GM12891 (cell line): Measurements from ENCODE around the gene PDCD4.
"Not testable (repeated sequence)": the region's sequence is repeated elsewhere in the genome, so short reads cannot be mapped to it uniquely, and the experiment has no call there.

ENCODE experiments used
- DNase-seq: peaks from one replicate; pipeline ENCODE4 v3.0.0; 2011; ENCODE audit warnings: low spot score; ENCODE audit not compliant: insufficient read length
- FAIRE-seq: peaks from 2 replicates; lab custom pipeline; 2011; peaks lifted over from hg19 to GRCh38; lab: Jason Lieb, UNC
- PAX5 ChIP-seq: IDR thresholded peaks from 2 replicates; pipeline ENCODE4 v1.6.1; 2011; ENCODE audit warnings: low read length, moderate library complexity, mild to moderate bottlenecking; ENCODE audit not compliant: insufficient read depth, severe bottlenecking
- POLR2A ChIP-seq: IDR thresholded peaks from 2 replicates; pipeline ENCODE4 v1.6.1; 2011; ENCODE audit warnings: low read depth, low read length, control low read depth
- POLR2AphosphoS5 ChIP-seq: IDR thresholded peaks from 2 replicates; pipeline ENCODE4 v1.6.1; 2011; ENCODE audit warnings: low read depth, low read length, control low read depth
- POU2F2 ChIP-seq: IDR thresholded peaks from 2 replicates; pipeline ENCODE4 v1.6.1; 2011; ENCODE audit warnings: low read depth, mild to moderate bottlenecking, control low read depth, low read length, moderate library complexity
- SPI1 ChIP-seq: IDR thresholded peaks from 2 replicates; pipeline ENCODE4 v1.6.1; 2011; ENCODE audit warnings: low read depth, low read length, control low read depth
- TAF1 ChIP-seq: IDR thresholded peaks from 2 replicates; pipeline ENCODE4 v1.6.1; 2011; ENCODE audit warnings: low read depth, low read length, control low read depth

The PDCD4 gene

DNA sequence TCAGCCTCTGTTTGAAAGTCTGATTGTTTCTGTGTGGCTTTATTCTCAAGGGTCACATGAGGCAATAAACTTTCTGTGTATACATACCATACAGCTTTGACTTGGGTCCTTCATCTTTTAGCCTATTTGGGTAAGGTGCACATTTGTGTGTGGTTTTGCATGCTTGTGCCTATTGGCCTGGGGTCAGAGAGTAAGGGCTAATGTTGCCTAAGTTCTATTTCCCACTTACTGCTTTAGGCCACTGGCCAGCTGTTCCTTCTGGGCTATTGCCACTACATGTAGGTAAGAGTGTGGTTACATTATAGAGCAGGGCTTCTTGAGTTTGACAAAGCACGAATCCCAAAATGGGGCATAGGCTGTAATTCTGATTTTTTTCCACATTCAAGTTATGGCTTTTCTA is 25.5 kb downstream of the PDCD4 start:
- FAIRE-seq (peak; percentile 89), DNase-seq (no peak)
- TF ChIP-seq POLR2AphosphoS5: no peak
- TF ChIP-seq PAX5: no peak
- no peak for TF ChIP-seq TAF1

DNA sequence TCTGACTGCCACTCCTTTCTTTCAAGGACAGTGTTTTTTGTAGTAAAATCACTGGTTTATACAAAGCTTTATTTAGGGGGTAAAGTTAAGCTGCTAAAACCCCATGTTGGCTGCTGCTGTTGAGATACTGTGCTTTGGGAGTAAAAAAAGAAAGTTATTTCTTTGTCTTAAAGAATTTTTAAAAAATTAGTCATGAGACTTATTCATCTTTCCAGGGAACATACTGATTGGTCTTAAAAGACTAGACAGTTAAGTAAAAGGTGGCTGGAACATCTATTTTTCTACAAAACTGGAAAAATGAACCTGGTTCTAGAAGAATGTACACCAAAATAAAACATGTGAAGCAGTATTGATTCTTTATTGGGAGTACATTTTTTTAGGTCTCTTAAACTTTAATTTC is 26.7 kb downstream of the PDCD4 start:
- no peak for TF ChIP-seq POLR2A
- TF ChIP-seq POU2F2: no peak
- TF ChIP-seq TAF1: no peak
- no peak for TF ChIP-seq SPI1
- no peak for TF ChIP-seq POLR2AphosphoS5
- TF ChIP-seq PAX5: no peak

GRCh38 chr10:110900983-110901382 is 29.3 kb downstream of the PDCD4 start:
- no peak for FAIRE-seq
- no peak for DNase-seq
- TF ChIP-seq POLR2AphosphoS5 (peak; percentile 56), TAF1 (no peak), POU2F2 (no peak), PAX5 (no peak), POLR2A (no peak), SPI1 (no peak)

More for the DNA sequence above, 26.7 kb downstream of the PDCD4 start:
- FAIRE-seq: no peak
- DNase-seq: no peak

- FAIRE-seq: peak; percentile 41
- no peak for DNase-seq
- TF ChIP-seq POLR2A (0 out of 2 replicates have a peak, but pooled peaks have one; percentile 10), PAX5 (no peak), SPI1 (no peak), POU2F2 (no peak), TAF1 (no peak), POLR2AphosphoS5 (peak; percentile 45)
Measured at GRCh38 chr10:110901954-110902819, 30.5 kb downstream of the PDCD4 start.

GRCh38 chr10:110903280-110904278 is 31.9 kb downstream of the PDCD4 start:
- TF ChIP-seq SPI1 (no peak), POU2F2 (peak; percentile 52; the same call in 1 of the 2 replicates), POLR2AphosphoS5 (no peak)
- DNase-seq (no peak), FAIRE-seq (peak; percentile 88)

- FAIRE-seq: peak; percentile 59
- TF ChIP-seq TAF1: no peak
- no peak for TF ChIP-seq POLR2AphosphoS5
- TF ChIP-seq PAX5: no peak
- TF ChIP-seq POLR2A: no peak
- no peak for TF ChIP-seq SPI1
- TF ChIP-seq POU2F2: no peak
- DNase-seq: no peak
Measured at GRCh38 chr10:110910138-110910537, 38.4 kb downstream of the PDCD4 start.

DNA sequence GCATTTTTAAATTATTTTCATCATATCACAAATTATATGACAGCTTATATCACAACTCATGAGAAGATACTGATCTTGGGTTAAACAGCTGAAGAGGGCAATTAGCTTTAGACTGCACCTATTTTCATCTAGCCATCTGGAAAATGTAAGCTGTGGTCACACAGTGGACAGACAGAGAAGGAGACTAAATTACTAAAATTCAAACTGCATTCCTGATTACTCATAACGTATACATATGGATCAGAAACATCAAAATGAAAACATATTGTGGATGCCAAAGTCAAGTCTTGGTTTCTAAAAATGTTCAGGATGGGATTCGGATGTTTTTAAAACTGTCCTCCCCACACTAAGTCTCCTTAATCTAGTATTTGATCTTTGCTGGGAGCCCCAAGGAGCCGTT is 40.6 kb downstream of the PDCD4 start:
- DNase-seq (no peak), FAIRE-seq (no peak)
- TF ChIP-seq POLR2AphosphoS5 (no peak), TAF1 (no peak), POLR2A (no peak), POU2F2 (no peak), SPI1 (no peak), PAX5 (no peak)

DNA sequence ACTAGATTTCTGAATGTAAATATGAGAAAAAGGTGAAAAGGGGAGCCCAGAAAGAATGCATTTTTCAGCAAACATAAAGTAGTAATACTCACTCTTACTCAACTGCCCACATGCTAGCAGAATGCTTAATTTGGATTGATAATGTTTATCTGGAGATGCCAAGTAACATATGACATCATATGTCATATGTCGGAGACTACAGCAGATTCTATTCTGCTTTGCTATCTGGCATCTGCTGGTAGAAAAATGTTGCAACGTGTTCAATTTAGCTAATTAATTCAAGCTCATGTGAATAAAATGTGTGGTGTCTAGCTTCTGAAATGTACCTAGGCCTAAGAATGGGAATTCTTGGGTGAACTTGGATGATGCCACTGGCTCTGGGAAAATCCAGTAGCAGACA is 42.7 kb downstream of the PDCD4 start:
- no peak for DNase-seq
- TF ChIP-seq POLR2A (no peak), PAX5 (no peak), TAF1 (no peak), POU2F2 (no peak), POLR2AphosphoS5 (no peak), SPI1 (no peak)
- peak; percentile 71 for FAIRE-seq

DNA sequence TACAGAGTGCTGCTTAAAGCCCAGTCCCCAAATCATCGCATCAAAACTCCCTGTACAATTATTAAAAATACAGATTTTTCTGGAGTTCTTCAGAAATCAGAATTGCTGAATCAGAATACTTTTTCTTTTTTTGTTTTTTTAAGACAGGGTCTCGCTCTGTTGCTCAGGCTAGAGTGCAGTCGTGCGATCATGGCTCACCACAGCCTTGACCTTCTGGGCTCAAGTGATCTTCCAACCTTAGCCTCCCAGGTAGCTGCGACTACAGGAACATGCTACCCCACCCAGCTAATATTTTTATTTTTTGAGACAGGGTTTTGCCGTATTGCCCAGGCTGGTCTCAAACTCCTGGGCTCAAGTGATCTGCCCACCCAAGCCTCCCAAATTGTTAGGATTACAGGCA is 43.3 kb downstream of the PDCD4 start:
- DNase-seq: no peak
- FAIRE-seq: peak; percentile 38
- TF ChIP-seq PAX5: peak; percentile 94
- TF ChIP-seq TAF1: no peak

GRCh38 chr10:110915600-110915999 is 43.9 kb downstream of the PDCD4 start:
- DNase-seq, FAIRE-seq: not testable (repeated sequence)
